C4-2B (cell line): ENCODE results near the gene OR51F1.
"Not testable (repeated sequence)": the region's sequence is repeated elsewhere in the genome, so short reads cannot be mapped to it uniquely, and the experiment has no call there.

Experiments used
- H3K27ac ChIP-seq: fragments of 450-650 bp; 2 replicates; pipeline ENCODE4 v1.5.1; 2017
- ZFX ChIP-seq: fragments of 450-650 bp; IDR thresholded peaks from 2 replicates; pipeline ENCODE4 v1.6.1; 2017
- TF ChIP-seq, protein P1 (sequence below): fragments of 450-650 bp; conservative IDR thresholded peaks from 2 replicates; pipeline ENCODE4 v1.5.1; 2017; ENCODE audit warnings: mild to moderate bottlenecking

Gene OR51F1, protein sequence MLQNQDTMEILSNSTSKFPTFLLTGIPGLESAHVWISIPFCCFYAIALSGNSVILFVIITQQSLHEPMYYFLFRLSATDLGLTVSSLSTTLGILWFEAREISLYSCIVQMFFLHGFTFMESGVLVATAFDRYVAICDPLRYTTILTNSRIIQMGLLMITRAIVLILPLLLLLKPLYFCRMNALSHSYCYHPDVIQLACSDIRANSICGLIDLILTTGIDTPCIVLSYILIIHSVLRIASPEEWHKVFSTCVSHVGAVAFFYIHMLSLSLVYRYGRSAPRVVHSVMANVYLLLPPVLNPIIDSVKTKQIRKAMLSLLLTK

DNA sequence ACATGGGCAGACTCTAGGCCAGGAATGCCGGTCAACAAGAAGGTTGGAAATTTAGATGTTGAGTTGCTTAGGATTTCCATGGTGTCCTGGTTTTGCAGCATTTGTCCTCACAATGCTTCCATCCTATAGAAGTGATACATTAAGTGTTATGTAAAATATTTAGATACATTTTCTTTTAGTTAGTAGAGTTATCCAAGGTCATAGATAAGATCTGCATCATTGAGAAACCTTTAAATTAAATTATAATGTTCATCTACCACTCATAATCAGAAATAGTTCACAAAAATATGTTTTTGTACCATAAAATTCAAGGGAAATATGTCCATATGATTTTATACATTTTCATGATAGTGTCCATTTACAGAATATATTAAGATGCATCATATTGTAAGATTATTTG lies at the start of gene OR51F1:
TSS of gene OR51F1 (minus strand) at position 101 of the 400 bp plus-strand sequence. CDS start at position 101, 0 bp downstream.
- H3K27ac ChIP-seq, result no peak within 1 kb of the TSS
- TF ChIP-seq ZFX, result no peak
- TF ChIP-seq, protein P1, sequence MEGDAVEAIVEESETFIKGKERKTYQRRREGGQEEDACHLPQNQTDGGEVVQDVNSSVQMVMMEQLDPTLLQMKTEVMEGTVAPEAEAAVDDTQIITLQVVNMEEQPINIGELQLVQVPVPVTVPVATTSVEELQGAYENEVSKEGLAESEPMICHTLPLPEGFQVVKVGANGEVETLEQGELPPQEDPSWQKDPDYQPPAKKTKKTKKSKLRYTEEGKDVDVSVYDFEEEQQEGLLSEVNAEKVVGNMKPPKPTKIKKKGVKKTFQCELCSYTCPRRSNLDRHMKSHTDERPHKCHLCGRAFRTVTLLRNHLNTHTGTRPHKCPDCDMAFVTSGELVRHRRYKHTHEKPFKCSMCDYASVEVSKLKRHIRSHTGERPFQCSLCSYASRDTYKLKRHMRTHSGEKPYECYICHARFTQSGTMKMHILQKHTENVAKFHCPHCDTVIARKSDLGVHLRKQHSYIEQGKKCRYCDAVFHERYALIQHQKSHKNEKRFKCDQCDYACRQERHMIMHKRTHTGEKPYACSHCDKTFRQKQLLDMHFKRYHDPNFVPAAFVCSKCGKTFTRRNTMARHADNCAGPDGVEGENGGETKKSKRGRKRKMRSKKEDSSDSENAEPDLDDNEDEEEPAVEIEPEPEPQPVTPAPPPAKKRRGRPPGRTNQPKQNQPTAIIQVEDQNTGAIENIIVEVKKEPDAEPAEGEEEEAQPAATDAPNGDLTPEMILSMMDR, result no peak

DNA sequence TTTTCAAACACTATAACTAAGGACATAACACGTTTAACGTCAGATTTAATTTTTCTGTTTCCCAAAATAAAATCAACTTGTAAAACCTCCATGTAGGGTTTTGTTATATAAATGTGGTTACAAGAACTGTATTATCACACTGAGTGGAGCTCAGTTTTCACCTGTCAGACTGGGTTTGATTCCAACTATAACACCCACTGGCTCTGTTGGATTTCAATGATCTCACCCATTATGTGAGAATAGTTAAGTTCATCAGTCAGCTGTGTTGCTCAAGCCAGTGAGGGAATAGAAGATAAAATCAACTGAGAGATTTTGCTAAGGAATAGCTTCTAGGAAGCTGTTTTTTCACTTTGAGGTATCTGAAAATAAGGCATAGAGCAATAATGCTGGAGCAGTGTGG lies 39.5 kb upstream of the OR51F1 start:
- H3K27ac ChIP-seq, result no peak overlapping the region
- TF ChIP-seq, protein P1, result no peak
- no peak for TF ChIP-seq ZFX

DNA sequence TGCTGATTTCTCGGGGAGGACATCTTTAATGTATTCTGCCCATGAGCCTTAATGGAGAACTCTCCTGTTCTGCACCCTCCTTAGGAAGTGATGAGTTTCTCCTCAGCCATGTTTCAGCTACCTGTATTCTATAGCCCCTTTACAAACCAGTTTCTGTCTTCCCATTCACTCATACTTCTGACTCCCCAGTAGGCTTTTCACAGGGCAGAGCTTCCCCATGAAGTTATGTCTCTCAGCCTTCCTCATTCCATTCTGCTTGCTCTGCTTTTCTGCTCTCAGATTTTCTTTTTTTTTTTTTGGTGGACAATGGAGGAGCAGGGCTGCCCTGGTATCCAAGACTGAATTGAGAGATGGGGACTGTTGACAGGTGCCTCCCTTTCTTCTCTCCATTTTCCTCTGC lies 38.7 kb upstream of the OR51F1 start:
- TF ChIP-seq, protein P1, result no peak
- no peak for TF ChIP-seq ZFX
- H3K27ac ChIP-seq, result no peak overlapping the region

DNA sequence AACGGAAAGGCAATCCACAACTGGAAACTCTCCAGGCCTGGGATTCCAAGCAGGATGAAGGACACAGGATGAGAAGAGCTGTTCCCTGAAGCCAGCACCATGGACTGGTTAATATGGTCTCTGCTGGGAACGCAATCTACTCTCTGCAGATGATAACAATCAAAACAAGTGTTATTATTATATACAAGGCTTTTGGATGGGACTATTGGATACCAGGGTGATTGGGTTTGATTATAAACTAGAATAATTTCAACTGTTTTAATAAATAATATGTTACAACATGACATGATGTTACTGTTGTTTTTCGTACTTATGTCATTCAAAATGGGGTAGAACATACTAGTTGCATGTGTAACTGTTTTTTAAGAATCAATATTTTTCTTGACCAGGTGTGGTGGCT lies 34.5 kb upstream of the OR51F1 start, which contains the start of gene OR52R1:
TSS of gene OR52R1 (minus strand) at position 101 of the 400 bp plus-strand sequence. CDS start at position 101, 0 bp downstream.
- no peak within 1 kb of the TSS for H3K27ac ChIP-seq
- TF ChIP-seq, protein P1, result no peak
- TF ChIP-seq ZFX, result no peak

DNA sequence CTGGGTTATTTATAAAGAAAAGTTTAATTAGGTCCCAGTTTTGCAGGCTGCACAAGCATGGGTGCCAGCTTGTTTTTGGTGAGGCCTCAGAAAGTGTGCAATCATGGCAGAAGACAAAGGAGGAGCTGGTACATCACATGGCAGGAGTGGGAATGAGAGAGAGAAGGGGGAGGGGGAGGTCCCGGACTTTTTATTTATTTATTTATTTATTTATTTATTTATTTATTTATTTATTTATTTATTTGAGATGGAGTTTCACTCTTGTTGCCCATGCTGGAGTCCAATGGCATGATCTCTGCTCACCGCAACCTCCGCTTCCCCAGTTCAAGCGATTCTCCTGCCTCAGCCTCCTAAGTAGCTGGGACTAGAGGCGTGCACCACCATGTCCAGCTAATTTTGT lies 31.6 kb upstream of the OR51F1 start:
- not testable (repeated sequence) for H3K27ac ChIP-seq

DNA sequence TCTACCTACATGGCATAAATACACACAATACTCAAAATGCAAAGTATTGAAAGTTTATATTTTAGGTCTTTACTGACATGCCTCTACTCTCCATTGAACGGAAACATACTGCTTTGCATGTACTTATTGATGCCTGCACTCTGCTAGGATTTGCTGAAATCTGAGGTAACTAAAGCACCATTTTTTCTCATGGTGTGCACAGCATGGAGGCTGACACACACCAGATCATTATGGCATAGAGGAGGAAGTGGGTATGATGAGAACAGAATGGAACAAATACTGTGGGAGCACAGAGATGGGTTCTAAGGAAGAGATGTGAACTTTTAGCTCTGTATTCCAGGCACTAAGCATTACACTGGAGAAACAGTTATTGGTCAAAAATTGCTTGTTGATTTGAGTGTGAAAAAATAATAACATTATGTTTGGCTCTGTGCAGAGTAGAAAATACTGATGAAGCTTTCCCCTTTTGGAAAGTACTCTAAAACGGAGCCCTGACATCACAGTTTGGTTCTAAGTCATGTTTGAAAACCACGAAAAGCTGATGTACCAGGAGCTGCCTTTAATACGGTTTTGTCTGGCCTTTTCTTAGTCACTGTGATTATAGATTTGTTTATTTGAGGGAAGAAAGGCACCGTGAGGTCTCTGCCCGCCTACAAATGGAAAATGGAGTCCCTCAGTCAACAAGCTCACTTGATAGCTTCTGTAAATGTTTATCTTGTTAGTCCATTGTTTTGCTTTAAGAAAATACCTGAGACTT lies 28.9 kb upstream of the OR51F1 start:
- TF ChIP-seq ZFX, result no peak
- TF ChIP-seq, protein P1, result no peak
- no peak overlapping the region for H3K27ac ChIP-seq

DNA sequence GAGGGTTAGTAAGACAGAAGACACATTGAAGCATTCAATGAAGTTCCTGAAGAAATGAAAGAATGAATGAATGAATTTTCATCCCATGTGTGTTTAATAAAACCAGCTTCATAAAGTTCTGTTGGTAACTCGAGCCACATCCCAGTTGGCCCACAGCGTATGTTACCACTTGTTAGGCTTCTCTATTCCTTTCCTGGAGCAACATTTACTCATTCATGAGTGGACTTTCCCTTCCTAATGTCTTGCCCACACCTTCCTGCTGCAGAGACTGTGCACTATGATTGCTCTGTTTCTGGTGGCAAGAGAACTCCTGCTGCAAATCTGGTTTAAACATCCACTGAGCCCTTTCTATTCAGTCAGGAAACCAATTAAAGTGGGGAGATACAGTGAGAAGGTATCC lies 27.5 kb upstream of the OR51F1 start:
- TF ChIP-seq ZFX, result no peak
- TF ChIP-seq, protein P1, result no peak
- H3K27ac ChIP-seq, result no peak overlapping the region

DNA sequence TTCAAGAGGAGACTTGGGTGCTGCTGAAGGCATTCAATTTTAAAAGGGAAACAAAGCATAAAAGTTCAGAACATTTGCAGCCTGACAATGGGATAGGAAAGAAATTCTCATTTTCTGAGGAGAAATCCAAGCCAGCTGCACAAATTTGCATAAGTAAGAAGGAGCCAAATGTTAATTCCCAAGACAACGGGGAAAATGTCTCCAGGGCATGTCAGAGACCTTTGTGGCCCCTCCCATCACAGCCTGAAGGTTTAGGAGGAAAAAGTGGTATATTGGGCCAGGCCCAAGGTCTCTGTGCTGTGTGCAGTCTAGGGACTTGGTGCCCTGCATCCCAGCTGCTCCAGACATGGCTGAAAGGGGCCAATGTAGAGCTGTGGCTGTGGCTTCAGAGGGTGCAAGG lies 12.7 kb upstream of the OR51F1 start:
- TF ChIP-seq, protein P1, result no peak
- TF ChIP-seq ZFX, result no peak
- H3K27ac ChIP-seq, result no peak overlapping the region
